ENCODE measurements around the gene CSRNP3.

Gene CSRNP3

GRCh38 chr2:165469417-165469816 lies at the start of gene CSRNP3:
Gene CSRNP3 (plus strand): TSS chr2:165469698. CDS start chr2:165595066, 125,368 bp downstream.
- no peak for DNase-seq

- no peak for DNase-seq
Observed at GRCh38 chr2:165420231-165420630, 49.3 kb upstream of the CSRNP3 start.

- no peak for DNase-seq
Observed at GRCh38 chr2:165423081-165423480, 46.4 kb upstream of the CSRNP3 start.

- DNase-seq: no peak
Observed at GRCh38 chr2:165425556-165425955, 43.9 kb upstream of the CSRNP3 start.

GRCh38 chr2:165427686-165428085 lies 41.8 kb upstream of the CSRNP3 start:
- no peak for DNase-seq

- DNase-seq: no peak
Observed at GRCh38 chr2:165428926-165429325, 40.6 kb upstream of the CSRNP3 start.

GRCh38 chr2:165431014-165431413 lies 38.5 kb upstream of the CSRNP3 start:
- DNase-seq: no peak

GRCh38 chr2:165432234-165432966 lies 37.1 kb upstream of the CSRNP3 start:
- no peak for DNase-seq

- DNase-seq: no peak
Observed at GRCh38 chr2:165434865-165435496, 34.5 kb upstream of the CSRNP3 start.

- DNase-seq: no peak
Observed at GRCh38 chr2:165435611-165436010, 33.9 kb upstream of the CSRNP3 start.

- no peak for DNase-seq
Observed at GRCh38 chr2:165436559-165436958, 32.9 kb upstream of the CSRNP3 start.

- DNase-seq: no peak
Observed at GRCh38 chr2:165440367-165440766, 29.1 kb upstream of the CSRNP3 start.

- peak in 1 of 2 donors; percentile 7 for DNase-seq
Observed at GRCh38 chr2:165443511-165443910, 26.0 kb upstream of the CSRNP3 start.

- no peak for DNase-seq
Observed at GRCh38 chr2:165448406-165448805, 21.1 kb upstream of the CSRNP3 start.

- DNase-seq: no peak
Observed at GRCh38 chr2:165450156-165450555, 19.3 kb upstream of the CSRNP3 start.

- DNase-seq: no peak
Observed at GRCh38 chr2:165452327-165452726, 17.2 kb upstream of the CSRNP3 start.

- no peak for DNase-seq
Observed at GRCh38 chr2:165453561-165454094, 15.9 kb upstream of the CSRNP3 start.

- no peak for DNase-seq
Observed at GRCh38 chr2:165454905-165455304, 14.6 kb upstream of the CSRNP3 start.

- no peak for DNase-seq
Observed at GRCh38 chr2:165456027-165456426, 13.5 kb upstream of the CSRNP3 start.

GRCh38 chr2:165462443-165462842 lies 7.1 kb upstream of the CSRNP3 start:
- no peak for DNase-seq

- DNase-seq: no peak
Observed at GRCh38 chr2:165466386-165466785, 3.1 kb upstream of the CSRNP3 start.

GRCh38 chr2:165467921-165468320 lies 1.6 kb upstream of the CSRNP3 start:
- no peak for DNase-seq

- DNase-seq: no peak
Observed at GRCh38 chr2:165470361-165470760, 863 bp downstream of the CSRNP3 start.

GRCh38 chr2:165471349-165471950 lies 2.0 kb downstream of the CSRNP3 start:
- no peak for DNase-seq

Data from CD4-positive, alpha-beta T cell treated with Interleukin-1 beta for 1 hour (primary cell).